Colon (tissue), 2 donors: ENCODE measurements around the gene ARID5B.

ENCODE experiments used
- FAIRE-seq: peaks from 2 replicates; lab custom pipeline; 2012; peaks lifted over from hg19 to GRCh38; lab: Jason Lieb, UNC
- donor health status: control.
- donor health status: control.

ARID5B gene

GRCh38 chr10:62075912-62076311, 174.4 kb downstream of the ARID5B start:
- FAIRE-seq, result no peak

GRCh38 chr10:62076891-62077290, 175.4 kb downstream of the ARID5B start:
- FAIRE-seq, result no peak

- no peak for FAIRE-seq
Measured at GRCh38 chr10:62077330-62078015, 176.0 kb downstream of the ARID5B start.

DNA sequence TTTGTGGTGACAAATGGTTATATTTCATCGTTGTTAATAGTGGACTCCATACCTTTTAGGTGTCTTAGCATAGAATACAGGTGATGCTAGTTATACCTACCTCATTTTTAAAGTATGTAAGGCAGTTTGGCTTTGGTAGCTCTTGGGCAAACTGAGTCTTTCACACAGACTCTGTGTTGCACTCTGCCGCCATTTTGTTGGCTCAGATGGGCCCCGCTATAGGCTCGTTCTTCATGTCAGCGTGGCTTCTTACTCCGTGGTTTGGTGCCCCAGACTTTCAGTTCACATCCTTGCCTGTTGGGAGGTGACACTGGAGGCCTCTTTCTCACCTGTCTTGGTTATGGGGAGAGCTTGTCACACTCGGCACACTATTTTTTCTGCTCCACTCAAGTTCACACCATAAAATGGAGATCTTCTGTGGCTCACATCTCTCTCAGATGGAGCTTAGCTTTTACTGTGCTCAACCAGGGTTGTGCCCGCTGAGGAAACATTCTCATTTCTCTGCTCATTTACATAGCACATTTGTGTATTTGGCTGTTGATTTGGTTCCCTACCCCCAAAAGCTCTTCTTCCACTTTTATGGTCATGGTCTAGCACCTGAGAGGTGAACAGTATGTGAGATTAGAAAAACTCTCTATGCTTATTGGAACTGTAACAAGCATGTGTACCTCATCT, 178.5 kb downstream of the ARID5B start:
- no peak for FAIRE-seq

GRCh38 chr10:62080905-62081304, 179.4 kb downstream of the ARID5B start:
- FAIRE-seq, result no peak

GRCh38 chr10:62081341-62082270, 180.1 kb downstream of the ARID5B start:
- no peak for FAIRE-seq

DNA sequence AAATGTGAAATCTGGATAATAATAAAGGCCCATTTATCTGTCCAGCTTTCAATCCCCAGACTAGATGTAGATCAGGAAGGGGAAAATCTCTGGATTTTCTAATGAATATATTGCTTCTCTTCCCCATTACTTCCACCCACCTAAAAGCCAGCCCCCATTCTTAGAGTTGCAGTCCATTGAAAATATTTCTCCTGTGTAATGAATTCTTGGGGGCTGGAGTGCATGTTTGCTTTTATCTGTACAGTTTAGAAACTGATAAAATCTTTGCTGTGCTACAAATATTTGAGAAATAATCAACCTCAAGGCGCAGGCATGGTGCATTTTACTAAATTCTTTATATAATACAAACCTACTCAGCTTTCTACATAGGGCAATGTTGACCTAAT, 180.8 kb downstream of the ARID5B start:
- no peak for FAIRE-seq

DNA sequence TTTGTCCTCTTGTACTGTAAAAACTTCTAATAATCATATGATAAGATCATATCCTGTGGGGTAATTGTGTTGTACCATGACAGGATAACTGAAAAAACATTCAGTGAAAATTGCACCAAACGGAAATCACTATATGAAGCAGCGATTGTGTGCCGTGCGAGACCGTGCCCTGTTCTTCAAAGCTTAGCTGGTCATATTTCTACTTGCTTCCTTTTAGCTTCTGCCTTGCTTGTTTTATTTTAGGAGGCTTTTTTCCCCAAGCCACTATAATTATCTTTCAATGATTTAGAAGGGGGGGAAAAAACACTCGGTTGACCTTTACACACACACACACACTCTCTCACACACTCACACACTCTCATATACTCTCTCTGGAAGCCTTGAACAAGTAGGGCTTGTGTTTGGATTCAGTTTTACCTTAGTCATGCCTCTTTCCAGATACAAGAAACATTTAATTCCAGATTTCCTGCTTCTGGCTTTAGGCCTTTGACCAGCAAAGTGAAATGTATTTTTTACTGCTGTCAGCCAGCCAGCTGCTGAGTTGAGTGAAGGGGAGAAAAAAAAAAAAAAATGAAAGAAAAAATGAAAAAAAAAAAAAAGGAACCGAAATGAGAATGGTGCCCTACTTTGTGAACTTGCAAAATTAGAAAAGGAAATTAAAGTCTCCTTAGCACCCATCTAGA, 181.4 kb downstream of the ARID5B start:
- no peak for FAIRE-seq

DNA sequence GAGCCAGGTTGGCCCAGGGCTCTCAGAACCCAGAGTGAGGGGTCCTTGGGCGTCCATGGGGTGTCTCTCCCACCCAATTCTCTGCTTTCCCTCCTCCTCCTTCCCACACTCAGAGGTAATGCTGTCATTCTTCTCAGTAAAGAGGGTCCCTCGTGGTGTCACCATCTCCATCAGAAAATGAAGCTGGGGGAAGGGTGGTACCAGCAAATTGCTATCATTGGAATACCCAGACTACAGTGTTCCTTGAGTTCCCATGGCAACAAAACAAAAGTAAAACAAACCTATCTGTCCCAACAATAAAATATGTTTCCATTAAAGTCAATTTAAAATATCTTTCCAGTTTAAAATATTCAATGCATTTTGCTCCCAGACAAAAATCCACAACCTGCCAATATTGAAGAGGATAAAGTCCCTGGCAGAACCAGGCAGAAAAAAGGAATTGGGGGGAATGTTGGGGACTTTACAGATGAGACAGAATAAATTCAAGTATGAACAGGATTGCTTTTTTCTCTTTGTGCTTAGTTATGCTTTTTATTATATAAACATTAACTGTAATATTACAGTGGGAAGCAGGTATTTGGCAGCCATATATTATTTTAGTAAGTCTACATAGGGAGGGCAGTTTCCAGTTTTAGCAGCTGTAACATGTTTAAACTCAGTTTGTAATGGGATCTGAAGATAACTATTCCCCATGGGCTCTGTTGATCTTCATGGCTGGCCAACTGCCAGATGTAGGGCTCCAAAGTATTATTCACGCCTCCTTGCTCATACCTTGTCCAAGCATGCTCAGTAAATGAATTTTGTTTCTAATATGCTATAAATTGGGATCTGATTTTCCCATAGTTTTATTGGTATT, 182.1 kb downstream of the ARID5B start:
- FAIRE-seq, result no peak

- FAIRE-seq, result no peak
Measured at GRCh38 chr10:62084451-62084850, 183.0 kb downstream of the ARID5B start.

DNA sequence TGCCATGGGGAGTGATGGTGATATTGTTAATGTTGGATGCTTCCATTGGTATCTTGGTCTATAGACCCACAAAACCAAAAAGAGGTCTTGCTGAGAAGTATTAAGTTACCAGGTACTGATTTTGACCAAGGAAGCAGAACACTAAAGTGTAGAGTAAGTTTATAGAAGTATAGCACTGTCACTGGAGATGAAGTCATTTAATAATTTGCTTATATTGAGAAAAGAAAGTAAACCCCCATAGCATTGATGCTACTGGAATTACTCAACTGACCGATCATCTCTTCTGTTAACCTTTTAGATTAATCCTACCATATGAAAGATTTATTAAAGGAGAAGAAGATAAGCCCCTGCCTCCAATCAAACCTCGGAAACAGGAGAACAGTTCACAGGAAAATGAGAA, 183.9 kb downstream of the ARID5B start:
- no peak for FAIRE-seq

DNA sequence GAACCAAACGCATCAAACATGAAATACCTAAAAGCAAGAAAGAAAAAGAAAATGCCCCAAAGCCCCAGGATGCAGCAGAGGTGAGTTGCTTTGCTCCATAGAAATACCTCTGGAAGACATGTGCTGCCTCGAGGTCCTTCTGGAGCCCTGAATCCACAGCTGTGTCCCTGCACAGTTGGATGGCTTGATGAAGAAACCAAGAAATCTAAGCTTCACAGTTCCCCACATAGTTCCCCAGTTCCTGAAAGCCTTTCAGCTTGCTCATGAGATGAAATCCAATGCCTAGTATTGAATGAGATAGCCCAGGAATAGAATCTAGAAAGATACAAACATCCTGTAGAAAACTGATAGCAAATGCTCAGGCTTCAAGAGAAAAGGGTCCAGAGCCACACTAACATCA, 184.3 kb downstream of the ARID5B start:
- no peak for FAIRE-seq

DNA sequence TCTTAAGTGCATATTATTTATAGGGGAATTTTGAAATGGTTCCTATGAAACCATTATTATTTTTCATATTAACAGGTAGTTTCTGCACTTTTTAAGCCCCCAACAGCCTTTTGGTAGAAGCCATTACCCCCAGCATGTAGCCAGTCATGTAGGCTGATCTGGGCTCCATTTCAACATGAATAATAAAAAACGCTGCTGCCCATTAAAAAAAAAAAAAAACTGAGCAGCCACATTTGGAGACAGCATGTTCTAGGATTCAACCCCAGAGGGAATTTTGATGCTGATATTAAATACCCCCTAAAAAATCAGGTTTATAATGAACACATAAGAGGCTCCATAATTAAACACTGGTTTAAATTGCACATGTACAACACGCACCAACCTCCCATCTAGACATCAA, 185.8 kb downstream of the ARID5B start:
- FAIRE-seq, result no peak

- FAIRE-seq, result no peak
Measured at GRCh38 chr10:62088786-62089185, 187.3 kb downstream of the ARID5B start.

DNA sequence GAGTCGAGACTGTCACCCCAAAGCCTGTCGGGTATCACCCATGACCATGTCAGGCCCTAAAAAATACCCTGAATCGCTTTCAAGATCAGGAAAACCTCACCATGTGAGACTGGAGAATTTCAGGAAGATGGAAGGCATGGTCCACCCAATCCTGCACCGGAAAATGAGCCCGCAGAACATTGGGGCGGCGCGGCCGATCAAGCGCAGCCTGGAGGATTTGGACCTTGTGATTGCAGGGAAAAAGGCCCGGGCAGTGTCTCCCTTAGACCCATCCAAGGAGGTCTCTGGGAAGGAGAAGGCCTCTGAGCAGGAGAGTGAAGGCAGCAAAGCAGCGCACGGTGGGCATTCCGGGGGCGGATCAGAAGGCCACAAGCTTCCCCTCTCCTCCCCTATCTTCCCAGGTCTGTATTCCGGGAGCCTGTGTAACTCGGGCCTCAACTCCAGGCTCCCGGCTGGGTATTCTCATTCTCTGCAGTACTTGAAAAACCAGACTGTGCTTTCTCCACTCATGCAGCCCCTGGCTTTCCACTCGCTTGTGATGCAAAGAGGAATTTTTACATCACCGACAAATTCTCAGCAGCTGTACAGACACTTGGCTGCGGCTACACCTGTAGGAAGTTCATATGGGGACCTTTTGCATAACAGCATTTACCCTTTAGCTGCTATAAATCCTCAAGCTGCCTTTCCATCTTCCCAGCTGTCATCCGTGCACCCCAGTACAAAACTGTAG, 191.0 kb downstream of the ARID5B start:
- FAIRE-seq, result no peak

DNA sequence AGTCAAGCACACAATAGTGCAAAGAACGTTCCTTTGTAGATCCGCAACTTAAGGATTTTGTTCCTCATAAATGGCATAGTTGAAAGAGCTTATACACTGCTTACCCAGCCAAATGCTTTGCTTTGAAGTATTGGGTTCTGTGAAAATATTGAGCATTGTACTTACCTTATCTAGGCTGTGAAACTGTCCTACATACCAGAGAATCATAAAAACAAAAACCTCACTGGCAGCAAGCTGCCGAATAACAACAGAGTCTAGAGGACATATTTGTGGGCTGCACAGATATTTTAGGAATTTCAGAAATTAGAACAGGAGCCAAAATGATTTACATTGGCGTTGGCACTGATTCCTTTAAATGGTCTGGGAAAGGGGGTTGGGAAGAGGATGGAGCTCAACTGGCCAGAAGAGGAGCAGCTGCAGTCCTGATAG, 192.4 kb downstream of the ARID5B start:
- FAIRE-seq, result no peak

DNA sequence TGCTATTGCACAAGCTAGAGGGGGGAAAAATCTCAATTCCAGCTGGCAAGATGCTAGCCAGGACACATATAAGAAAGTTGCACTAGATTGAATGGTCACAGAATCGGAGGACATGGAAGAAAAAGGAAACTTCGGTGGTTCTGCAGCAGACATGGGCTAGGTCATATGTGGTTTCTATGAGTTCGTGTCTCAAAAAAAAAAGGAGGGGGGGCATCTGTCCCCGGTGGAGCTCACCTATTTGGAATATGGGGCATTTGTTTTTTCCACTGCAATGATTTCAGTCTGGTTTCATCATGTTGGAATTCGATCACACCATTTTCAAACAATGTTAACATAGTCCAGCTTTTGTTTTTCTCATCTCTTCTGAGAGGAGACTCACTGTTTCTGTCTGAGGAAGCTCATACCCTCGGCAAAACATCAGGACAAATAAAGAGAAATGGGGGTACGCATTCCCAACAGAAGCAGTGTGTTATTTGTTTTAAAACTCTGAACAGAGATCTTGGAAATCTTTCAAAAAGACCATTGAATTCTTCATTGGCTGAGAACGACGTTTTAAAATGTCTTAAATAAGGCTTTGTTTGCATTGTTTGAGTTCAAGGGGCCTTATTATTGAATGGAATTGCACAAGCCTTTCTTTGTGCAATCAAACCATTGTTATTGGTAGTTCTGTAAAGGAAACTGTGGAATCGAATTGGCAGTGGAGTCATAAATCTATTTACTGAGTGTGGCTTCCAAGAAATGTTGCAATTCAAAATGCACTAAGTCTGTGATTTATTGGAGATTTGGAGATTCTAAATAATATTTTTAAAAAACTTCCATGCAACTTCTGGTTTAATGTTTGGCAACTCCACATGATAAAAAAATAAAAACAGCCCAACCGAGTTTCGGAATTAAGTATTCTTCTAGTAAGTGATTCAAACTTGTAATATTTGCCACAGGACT, 194.0 kb downstream of the ARID5B start:
- FAIRE-seq, result no peak

GRCh38 chr10:62096256-62096933, 194.9 kb downstream of the ARID5B start:
- no peak for FAIRE-seq
